PC-3 (cell line): ENCODE data around the gene COL16A1. TPM values are rescaled to one million over a fixed set of nuclear protein-coding genes. Genes with fewer than 3 reads are reported as not detected.

Source experiments
- ATAC-seq: fragments of 200-7000 bp; cut with Tn5 transposase; 2 replicates; pipeline ENCODE4 v1.9.1; 2020; ENCODE audit warnings: mild to moderate bottlenecking, moderate library complexity
- BruUV-seq: library from RNA; stranded (reverse); fragments of 400-500 nt; replicated peaks from 2 replicates; lab custom pipeline; 2021; lab: Mats Ljungman, UMichigan
- CTCF ChIA-PET: fragments of 300-600 bp; sonication (Branson Sonifier 250); formaldehyde crosslinking; loops from one replicate; lab custom pipeline; 2022; ENCODE audit warnings: antibody characterized with exemption; lab: Charles Lee
- POLR2A ChIA-PET: fragments of 300-600 bp; sonication (Branson Sonifier 250); formaldehyde crosslinking; loops from one replicate; lab custom pipeline; 2022; ENCODE audit warnings: antibody characterized with exemption; ENCODE audit not compliant: unreplicated experiment; lab: Charles Lee
- DNase-seq: peaks from one replicate; pipeline ENCODE4 v3.0.0-alpha.2; 2015
- H2AFZ ChIP-seq: fragments of 300-600 bp; sonication (generic); 2 replicates; pipeline ENCODE4 v1.6.0; 2016; ENCODE audit warnings: antibody characterized with exemption, low read length
- H3F3A ChIP-seq: fragments of 300-600 bp; sonication (generic); one replicate; pipeline ENCODE4 v1.6.0; 2017; ENCODE audit warnings: antibody characterized with exemption, low read length, control low read depth, mild to moderate bottlenecking; ENCODE audit not compliant: unreplicated experiment
- H3K27ac ChIP-seq: fragments of 300-600 bp; sonication (generic); 2 replicates; pipeline ENCODE4 v1.5.1; 2016; ENCODE audit warnings: mild to moderate bottlenecking, low read length
- H3K27me3 ChIP-seq: fragments of 300-600 bp; sonication (generic); 2 replicates; pipeline ENCODE4 v1.6.1; 2016; ENCODE audit warnings: low read length, mixed read lengths
- H3K36me3 ChIP-seq: fragments of 300-600 bp; sonication (generic); 2 replicates; pipeline ENCODE4 v1.6.1; 2016; ENCODE audit warnings: low read depth, mixed run types, low read length, mixed read lengths
- H3K4me1 ChIP-seq: fragments of 300-600 bp; sonication (generic); 2 replicates; pipeline ENCODE4 v1.5.1; 2016; ENCODE audit warnings: low read length; ENCODE audit not compliant: insufficient read depth
- H3K4me2 ChIP-seq: fragments of 300-600 bp; sonication (generic); 2 replicates; pipeline ENCODE4 v1.6.0; 2016; ENCODE audit warnings: low read length
- H3K4me3 ChIP-seq: fragments of 300-600 bp; sonication (generic); 2 replicates; pipeline ENCODE4 v1.5.1; 2016; ENCODE audit warnings: mild to moderate bottlenecking, low read length, mixed read lengths
- H3K79me2 ChIP-seq: fragments of 300-600 bp; sonication (generic); 2 replicates; pipeline ENCODE4 v1.6.1; 2017; ENCODE audit warnings: low read length, mixed read lengths
- H3K9ac ChIP-seq: fragments of 300-600 bp; sonication (generic); 2 replicates; pipeline ENCODE4 v1.6.0; 2016; ENCODE audit warnings: mild to moderate bottlenecking, low read length
- H3K9me2 ChIP-seq: fragments of 300-600 bp; sonication (generic); replicated peaks from 2 replicates; pipeline ENCODE4 v1.6.1; 2016; ENCODE audit warnings: mixed run types, low read length, mixed read lengths
- H3K9me3 ChIP-seq: fragments of 300-600 bp; sonication (generic); 2 replicates; pipeline ENCODE4 v1.6.1; 2016; ENCODE audit warnings: low read length, mixed read lengths
- H4K20me1 ChIP-seq: fragments of 300-600 bp; sonication (generic); 2 replicates; pipeline ENCODE4 v1.6.1; 2016; ENCODE audit warnings: low read length, mixed read lengths
- EZH2 ChIP-seq: fragments of 300-600 bp; sonication (generic); IDR thresholded peaks from one replicate; pipeline ENCODE4 v1.6.1; 2017; ENCODE audit warnings: antibody characterized with exemption, mild to moderate bottlenecking, low read length; ENCODE audit not compliant: unreplicated experiment
- EZH2phosphoT487 ChIP-seq: fragments of 300-600 bp; sonication (generic); IDR thresholded peaks from 2 replicates; pipeline ENCODE4 v1.6.1; 2018; ENCODE audit warnings: mild to moderate bottlenecking, antibody characterized with exemption, low read length, borderline replicate concordance
- intact Hi-C: fragments of 100-400 bp; cut with micrococcal nuclease; formaldehyde crosslinking; loops from 2 replicates; pipeline ENCODE4 v1.9.0; 2023
- total RNA-seq: library from RNA; depleted of rRNA; stranded (reverse); fragments of >200 nt; gene quantifications from 2 replicates; pipeline ENCODE4 v1.2.3, GENCODE V29; 2014
- TF ChIP-seq, protein P1 (sequence below): fragments of 300-600 bp; sonication (generic); conservative IDR thresholded peaks from 2 replicates; pipeline ENCODE4 v1.5.1; 2017; ENCODE audit warnings: antibody characterized with exemption, low read depth, mild to moderate bottlenecking, low read length

COL16A1 gene
- total RNA-seq, 1 experiment from 2014 or later, result 5.0 TPM

DNA sequence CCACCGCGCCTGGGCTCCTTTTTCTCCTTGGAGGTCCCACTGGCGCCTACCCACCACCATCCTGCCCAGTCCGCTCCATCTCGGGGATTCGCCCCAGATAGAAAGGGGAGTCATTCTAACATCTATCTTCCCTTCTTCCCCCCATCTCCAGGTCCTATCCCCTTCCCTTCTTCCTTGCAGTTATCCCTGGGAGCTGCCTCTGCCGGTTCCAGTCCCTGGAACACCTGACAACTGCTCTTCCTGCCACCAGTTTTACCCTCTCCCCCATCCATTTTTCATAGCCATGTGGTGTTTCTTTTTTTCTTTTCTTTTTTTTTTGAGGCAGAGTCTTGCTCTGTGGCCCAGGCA, 12.0 kb upstream of the COL16A1 start:
- H3K36me3 ChIP-seq, result no peaks in the 10 kb centered on the region
- no peak overlapping the region for H3K27ac ChIP-seq
- POLR2A ChIA-PET, result no interaction called here

GRCh38 chr1:31715087-31715872, 11.5 kb upstream of the COL16A1 start:
- peak overlapping the region; percentile 66 for H3K4me3 ChIP-seq
- H3K27me3 ChIP-seq, result no peaks in the 10 kb centered on the region
- peak overlapping the region; percentile 92 for H3K4me2 ChIP-seq
- peak overlapping the region; percentile 56 for H3K9ac ChIP-seq
- BruUV-seq, result TSS peak; percentile 78
- H3K36me3 ChIP-seq, result no peaks in the 10 kb centered on the region
- H3K9me3 ChIP-seq, result no peaks in the 10 kb centered on the region
- ATAC-seq, result peak; percentile 93
- no peaks in the 10 kb centered on the region for H4K20me1 ChIP-seq
- H3F3A ChIP-seq, result no peaks in the 10 kb centered on the region
- H3K79me2 ChIP-seq, result no peaks in the 10 kb centered on the region
- ChIA-PET POLR2A (interaction anchor here (0.5 kb wide), 1 partner anchor 618 kb away, joined by 3 read pairs; no protein-coding TSS in a partner anchor), CTCF (interaction anchor here (1.4 to 1.8 kb wide), 3 partner anchors 30 to 217 kb away, joined by 3 to 6 read pairs (median 3); no protein-coding TSS in a partner anchor)
- H2AFZ ChIP-seq, result peak overlapping the region; percentile 93
- TF ChIP-seq, protein P1, sequence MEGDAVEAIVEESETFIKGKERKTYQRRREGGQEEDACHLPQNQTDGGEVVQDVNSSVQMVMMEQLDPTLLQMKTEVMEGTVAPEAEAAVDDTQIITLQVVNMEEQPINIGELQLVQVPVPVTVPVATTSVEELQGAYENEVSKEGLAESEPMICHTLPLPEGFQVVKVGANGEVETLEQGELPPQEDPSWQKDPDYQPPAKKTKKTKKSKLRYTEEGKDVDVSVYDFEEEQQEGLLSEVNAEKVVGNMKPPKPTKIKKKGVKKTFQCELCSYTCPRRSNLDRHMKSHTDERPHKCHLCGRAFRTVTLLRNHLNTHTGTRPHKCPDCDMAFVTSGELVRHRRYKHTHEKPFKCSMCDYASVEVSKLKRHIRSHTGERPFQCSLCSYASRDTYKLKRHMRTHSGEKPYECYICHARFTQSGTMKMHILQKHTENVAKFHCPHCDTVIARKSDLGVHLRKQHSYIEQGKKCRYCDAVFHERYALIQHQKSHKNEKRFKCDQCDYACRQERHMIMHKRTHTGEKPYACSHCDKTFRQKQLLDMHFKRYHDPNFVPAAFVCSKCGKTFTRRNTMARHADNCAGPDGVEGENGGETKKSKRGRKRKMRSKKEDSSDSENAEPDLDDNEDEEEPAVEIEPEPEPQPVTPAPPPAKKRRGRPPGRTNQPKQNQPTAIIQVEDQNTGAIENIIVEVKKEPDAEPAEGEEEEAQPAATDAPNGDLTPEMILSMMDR, result peak; percentile 77
- TF ChIP-seq EZH2 (no peak), EZH2phosphoT487 (no peak)
- H3K27ac ChIP-seq, result peak overlapping the region; percentile 60
- peak; percentile 87 for DNase-seq
- intact Hi-C loops, result loop anchor here (1.0 kb wide), 1 partner anchor 45 kb away; no protein-coding TSS in a partner anchor
- H3K9me2 ChIP-seq, result no peaks in the 10 kb centered on the region
- peaks cover 53% of the 10 kb centered on the region for H3K4me1 ChIP-seq

More for the DNA sequence above, 12.0 kb upstream of the COL16A1 start:
- H3K9me2 ChIP-seq, result no peaks in the 10 kb centered on the region
- no peaks in the 10 kb centered on the region for H3K9me3 ChIP-seq
- H2AFZ ChIP-seq, result peak overlapping the region; percentile 93; the same call in 1 of the 2 replicates
- CTCF ChIA-PET, result interaction anchor here (0.6 to 1.8 kb wide), 4 partner anchors 30 to 505 kb away, joined by 3 to 6 read pairs (median 3); no protein-coding TSS in a partner anchor
- peaks cover 53% of the 10 kb centered on the region for H3K4me1 ChIP-seq
- TF ChIP-seq, protein P1, result no peak
- TF ChIP-seq EZH2, result no peak
- TF ChIP-seq EZH2phosphoT487, result no peak
- H4K20me1 ChIP-seq, result no peaks in the 10 kb centered on the region
- peak overlapping the region; percentile 66; the same call in 1 of the 2 replicates for H3K4me3 ChIP-seq
- no peak overlapping the region for H3K9ac ChIP-seq
- H3K27me3 ChIP-seq, result no peaks in the 10 kb centered on the region
- no peaks in the 10 kb centered on the region for H3F3A ChIP-seq
- no peak for ATAC-seq
- DNase-seq, result no peak
- BruUV-seq, result no TSS peak
- H3K4me2 ChIP-seq, result peak overlapping the region; percentile 92
- intact Hi-C loops, result loop anchor here (1.0 kb wide), 1 partner anchor 46 kb away; no protein-coding TSS in a partner anchor
- no peaks in the 10 kb centered on the region for H3K79me2 ChIP-seq
